BE2C (cell line): ENCODE data around the gene GGTLC1.

Experiments
- DNase-seq: peaks from one replicate; pipeline ENCODE4 v3.0.0-alpha.2; 2020
- H3K27me3 ChIP-seq: fragments of 250-450 bp; sonication (Bioruptor Pico); 2 replicates; pipeline ENCODE4 v1.5.1; 2020; ENCODE audit warnings: mild to moderate bottlenecking
- H3K36me3 ChIP-seq: fragments of 250-450 bp; sonication (Bioruptor Pico); 2 replicates; pipeline ENCODE4 v1.5.1; 2020; ENCODE audit warnings: mild to moderate bottlenecking
- H3K4me1 ChIP-seq: fragments of 250-450 bp; sonication (Bioruptor Pico); 2 replicates; pipeline ENCODE4 v1.5.1; 2020
- H3K4me3 ChIP-seq: 2 replicates; pipeline ENCODE4 v1.5.1; 2011; ENCODE audit warnings: low read depth, low read length
- H3K9me3 ChIP-seq: fragments of 250-450 bp; sonication (Bioruptor Pico); 2 replicates; pipeline ENCODE4 v1.5.1; 2020
- TF ChIP-seq, protein P1 (sequence below): IDR thresholded peaks from 2 replicates; pipeline ENCODE4 v1.5.1; 2012; ENCODE audit warnings: mild to moderate bottlenecking, low read depth, low read length

GGTLC1 gene

DNA sequence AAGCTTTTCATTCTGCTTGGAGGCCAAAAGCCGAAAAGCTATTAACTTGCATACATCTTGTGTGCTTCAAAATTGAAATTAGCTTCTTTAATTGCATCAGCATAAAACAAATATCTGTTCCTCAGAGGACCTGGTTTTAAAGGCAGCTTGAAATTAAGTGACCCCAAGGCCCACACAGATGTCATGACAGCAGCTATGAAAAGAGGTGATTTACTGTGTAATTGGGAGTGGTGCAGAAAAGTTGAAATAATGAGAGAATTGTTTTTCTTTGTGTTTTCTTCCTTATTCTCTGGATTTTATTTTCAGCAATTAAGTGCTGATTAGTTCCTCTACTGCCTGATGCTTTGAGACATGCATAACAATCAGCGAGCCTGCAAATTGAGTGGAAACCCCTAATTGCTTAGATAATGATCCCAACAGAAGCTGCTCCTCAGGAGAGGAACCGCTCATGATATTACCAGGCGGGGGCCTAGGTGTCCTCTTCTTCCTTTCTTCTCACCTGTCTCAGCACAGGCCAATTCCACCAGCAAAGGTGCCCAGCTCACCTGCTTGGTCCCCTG lies 34.1 kb upstream of the GGTLC1 start:
- DNase-seq: no peak
- no peaks in the 10 kb centered on the region for H3K4me1 ChIP-seq
- no peak overlapping the region for H3K4me3 ChIP-seq
- no peaks in the 10 kb centered on the region for H3K27me3 ChIP-seq
- TF ChIP-seq, protein P1, sequence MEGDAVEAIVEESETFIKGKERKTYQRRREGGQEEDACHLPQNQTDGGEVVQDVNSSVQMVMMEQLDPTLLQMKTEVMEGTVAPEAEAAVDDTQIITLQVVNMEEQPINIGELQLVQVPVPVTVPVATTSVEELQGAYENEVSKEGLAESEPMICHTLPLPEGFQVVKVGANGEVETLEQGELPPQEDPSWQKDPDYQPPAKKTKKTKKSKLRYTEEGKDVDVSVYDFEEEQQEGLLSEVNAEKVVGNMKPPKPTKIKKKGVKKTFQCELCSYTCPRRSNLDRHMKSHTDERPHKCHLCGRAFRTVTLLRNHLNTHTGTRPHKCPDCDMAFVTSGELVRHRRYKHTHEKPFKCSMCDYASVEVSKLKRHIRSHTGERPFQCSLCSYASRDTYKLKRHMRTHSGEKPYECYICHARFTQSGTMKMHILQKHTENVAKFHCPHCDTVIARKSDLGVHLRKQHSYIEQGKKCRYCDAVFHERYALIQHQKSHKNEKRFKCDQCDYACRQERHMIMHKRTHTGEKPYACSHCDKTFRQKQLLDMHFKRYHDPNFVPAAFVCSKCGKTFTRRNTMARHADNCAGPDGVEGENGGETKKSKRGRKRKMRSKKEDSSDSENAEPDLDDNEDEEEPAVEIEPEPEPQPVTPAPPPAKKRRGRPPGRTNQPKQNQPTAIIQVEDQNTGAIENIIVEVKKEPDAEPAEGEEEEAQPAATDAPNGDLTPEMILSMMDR: no peak
- no peaks in the 10 kb centered on the region for H3K36me3 ChIP-seq
- no peaks in the 10 kb centered on the region for H3K9me3 ChIP-seq

DNA sequence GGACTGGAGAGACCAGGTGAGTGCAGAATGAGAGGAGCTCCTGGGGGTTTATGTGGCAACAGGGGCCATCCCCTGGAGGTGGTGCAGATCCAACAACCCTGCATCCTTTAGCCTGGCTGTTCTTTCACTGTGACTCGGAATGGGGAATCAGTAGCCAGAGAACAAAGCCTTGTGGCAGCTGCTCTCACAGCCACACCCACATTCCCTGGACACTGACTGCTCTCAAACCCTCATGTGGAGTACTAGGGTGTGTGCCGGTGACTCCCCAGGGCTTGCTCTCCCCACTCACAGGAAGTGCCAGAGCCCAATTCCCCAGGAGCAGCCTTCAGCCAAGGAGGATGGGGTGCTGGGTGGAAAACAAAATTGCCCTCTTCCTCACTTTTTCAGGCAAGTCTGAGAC lies 30.2 kb upstream of the GGTLC1 start:
- no peak overlapping the region for H3K4me3 ChIP-seq
- no peaks in the 10 kb centered on the region for H3K4me1 ChIP-seq
- no peaks in the 10 kb centered on the region for H3K36me3 ChIP-seq
- TF ChIP-seq, protein P1: no peak
- no peaks in the 10 kb centered on the region; the same call in 1 of the 2 replicates for H3K9me3 ChIP-seq
- no peak for DNase-seq
- no peaks in the 10 kb centered on the region for H3K27me3 ChIP-seq

DNA sequence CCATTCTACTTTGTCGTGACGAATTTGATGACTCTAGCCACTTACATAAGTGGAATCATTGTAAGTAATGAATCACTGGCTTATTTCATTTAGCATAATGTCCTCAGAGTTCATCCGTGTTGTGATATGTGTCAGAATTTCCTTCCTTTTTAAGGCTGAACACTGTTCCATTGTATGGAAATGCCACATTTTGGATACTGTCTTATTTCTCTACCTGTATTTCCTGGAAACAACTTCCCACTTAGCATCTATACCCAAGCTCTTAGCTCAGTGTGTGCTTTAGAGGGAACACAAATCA lies 28.8 kb upstream of the GGTLC1 start:
- H3K4me3 ChIP-seq: no peak overlapping the region
- TF ChIP-seq, protein P1: no peak
- no peaks in the 10 kb centered on the region for H3K4me1 ChIP-seq
- H3K9me3 ChIP-seq: no peaks in the 10 kb centered on the region; the same call in 1 of the 2 replicates
- H3K27me3 ChIP-seq: no peaks in the 10 kb centered on the region
- no peaks in the 10 kb centered on the region for H3K36me3 ChIP-seq
- DNase-seq: no peak

DNA sequence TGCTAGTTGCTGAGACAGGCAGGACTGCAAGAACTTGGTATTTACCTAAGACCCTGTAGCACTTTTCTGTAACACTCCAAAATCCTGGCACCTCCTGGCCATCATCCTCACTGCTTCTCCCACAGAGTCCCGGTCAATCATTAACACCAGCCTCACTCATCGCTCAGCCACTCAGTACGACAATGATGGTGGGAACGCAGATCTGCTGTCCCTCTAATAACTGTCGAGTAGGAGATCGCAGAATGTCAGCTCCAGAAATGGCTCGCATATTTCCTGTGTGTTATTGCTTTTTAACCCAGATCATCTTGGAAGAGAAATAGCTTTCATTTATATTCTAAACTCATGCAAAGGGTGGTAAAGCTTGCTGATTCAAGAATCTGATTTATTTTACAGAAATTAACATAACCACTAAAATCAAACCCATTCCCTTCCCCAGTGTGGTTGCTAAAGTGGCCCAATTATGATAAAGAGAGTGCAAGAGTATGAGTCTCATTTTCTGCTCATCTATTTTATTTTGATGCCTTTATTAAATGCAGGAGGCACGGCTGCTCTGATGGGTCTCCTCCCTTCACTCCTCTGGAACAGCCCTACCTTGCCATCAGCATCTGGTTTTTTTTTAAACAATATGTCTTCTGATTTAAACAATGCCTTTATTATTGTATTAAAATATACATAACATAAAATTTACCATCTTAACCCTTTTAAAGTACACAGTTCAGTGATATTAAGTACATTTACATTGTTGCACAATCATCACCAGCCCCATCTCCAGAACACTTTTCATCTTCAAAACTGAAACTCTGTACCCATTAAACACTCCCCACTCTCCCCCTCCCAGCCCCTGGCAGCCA lies 28.3 kb upstream of the GGTLC1 start:
- Histone ChIP-seq H3K27me3 (no peaks in the 10 kb centered on the region), H3K9me3 (no peaks in the 10 kb centered on the region; the same call in 1 of the 2 replicates), H3K36me3 (no peaks in the 10 kb centered on the region), H3K4me3 (no peak overlapping the region), H3K4me1 (no peaks in the 10 kb centered on the region)
- TF ChIP-seq, protein P1: no peak
- no peak for DNase-seq

DNA sequence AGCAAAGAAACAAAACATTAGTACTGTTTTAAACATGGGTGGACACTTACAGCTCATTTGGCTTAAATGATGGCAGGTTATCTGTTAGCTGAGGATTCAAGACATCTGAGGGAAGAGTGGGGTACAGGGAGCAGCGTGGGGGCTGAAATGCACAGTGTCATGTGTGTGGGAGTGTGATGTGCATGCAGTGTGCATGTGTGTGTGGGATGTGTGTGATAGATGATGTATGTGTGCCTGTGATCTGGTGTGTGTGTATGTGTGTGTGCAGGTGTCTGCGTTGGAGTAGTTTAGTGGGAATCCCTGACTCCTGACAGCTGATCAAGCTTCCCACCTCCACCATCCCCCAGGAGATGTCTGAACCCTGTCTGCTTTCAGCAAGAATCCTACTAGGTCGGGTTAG lies 25.4 kb upstream of the GGTLC1 start:
- no peaks in the 10 kb centered on the region for H3K4me1 ChIP-seq
- no peak overlapping the region for H3K4me3 ChIP-seq
- TF ChIP-seq, protein P1: no peak
- no peaks in the 10 kb centered on the region; the same call in 1 of the 2 replicates for H3K9me3 ChIP-seq
- H3K27me3 ChIP-seq: no peaks in the 10 kb centered on the region
- H3K36me3 ChIP-seq: no peaks in the 10 kb centered on the region
- no peak for DNase-seq

DNA sequence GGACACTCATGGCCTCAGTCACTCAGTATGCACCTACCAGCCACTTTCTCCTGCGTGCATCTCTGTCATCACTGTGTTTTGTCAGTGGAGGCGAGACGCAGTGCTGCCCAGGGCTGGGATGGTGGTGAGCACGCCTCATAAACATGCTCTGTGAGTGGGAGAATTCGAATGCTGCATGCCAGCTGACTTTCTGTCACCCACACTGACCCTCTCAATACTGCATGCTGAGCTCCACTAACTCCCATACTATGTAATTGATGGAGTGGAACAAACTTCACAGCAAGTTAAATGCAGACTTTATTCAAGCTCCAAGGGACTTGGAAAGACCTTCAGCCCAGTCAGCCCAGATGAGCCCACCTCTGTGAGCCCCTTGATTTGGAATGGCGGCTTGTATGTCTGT lies 22.7 kb upstream of the GGTLC1 start:
- Histone ChIP-seq H3K27me3 (no peaks in the 10 kb centered on the region), H3K9me3 (no peaks in the 10 kb centered on the region), H3K4me3 (no peak overlapping the region), H3K36me3 (no peaks in the 10 kb centered on the region), H3K4me1 (no peaks in the 10 kb centered on the region)
- no peak for DNase-seq
- TF ChIP-seq, protein P1: no peak
